GM23338 (cell line): Measurements from ENCODE around the gene ZNF648. TPM values are rescaled to one million over a fixed set of nuclear protein-coding genes. Genes with fewer than 3 reads are reported as not detected.

Experiments used
- ATAC-seq: fragments of 200-7000 bp; cut with Tn5 transposase; 3 replicates; pipeline ENCODE4 v1.9.1; 2020
- DNase-seq: peaks from one replicate; pipeline ENCODE4 v3.0.0-alpha.2; 2015; ENCODE audit warnings: low spot score
- H2AFZ ChIP-seq: fragments of 200-600 bp; sonication (generic); 2 replicates; pipeline ENCODE4 v1.8.0; 2016; ENCODE audit warnings: antibody characterized with exemption, mild to moderate bottlenecking, moderate library complexity
- H3F3A ChIP-seq: fragments of 200-600 bp; sonication (generic); replicated peaks from 2 replicates; pipeline ENCODE4 v1.8.0; 2017; ENCODE audit warnings: antibody characterized with exemption, mixed run types, low read depth
- H3K27ac ChIP-seq: fragments of 200-600 bp; sonication (generic); 2 replicates; pipeline ENCODE4 v1.6.1; 2016; ENCODE audit warnings: low read depth
- H3K27me3 ChIP-seq: fragments of 200-600 bp; sonication (generic); 2 replicates; pipeline ENCODE4 v1.8.0; 2016; ENCODE audit warnings: mild to moderate bottlenecking, mixed run types, moderate library complexity; ENCODE audit not compliant: insufficient read depth
- H3K36me3 ChIP-seq: fragments of 200-600 bp; sonication (generic); 2 replicates; pipeline ENCODE4 v1.8.0; 2016; ENCODE audit warnings: mild to moderate bottlenecking; ENCODE audit not compliant: insufficient read depth
- H3K4me1 ChIP-seq: fragments of 200-600 bp; sonication (generic); 2 replicates; pipeline ENCODE4 v1.8.0; 2016; ENCODE audit warnings: mild to moderate bottlenecking, moderate library complexity; ENCODE audit not compliant: insufficient read depth
- H3K4me2 ChIP-seq: fragments of 200-600 bp; sonication (generic); 2 replicates; pipeline ENCODE4 v1.7.1; 2017; ENCODE audit warnings: mixed run types
- H3K4me3 ChIP-seq: fragments of 200-600 bp; sonication (generic); 2 replicates; pipeline ENCODE4 v1.6.1; 2016; ENCODE audit warnings: mixed run types
- H3K79me2 ChIP-seq: fragments of 200-600 bp; sonication (generic); replicated peaks from 2 replicates; pipeline ENCODE4 v1.8.0; 2017; ENCODE audit warnings: mild to moderate bottlenecking; ENCODE audit not compliant: insufficient read depth
- H3K9me2 ChIP-seq: fragments of 200-600 bp; sonication (generic); 2 replicates; pipeline ENCODE4 v1.8.0; 2017; ENCODE audit not compliant: insufficient read depth
- H4K20me1 ChIP-seq: fragments of 200-600 bp; sonication (generic); replicated peaks from 2 replicates; pipeline ENCODE4 v1.8.0; 2017; ENCODE audit warnings: mild to moderate bottlenecking; ENCODE audit not compliant: insufficient read depth
- H3K27ac Mint-ChIP-seq: 2 replicates; pipeline ENCODE4 v1.8.0; 2020; ENCODE audit warnings: inconsistent platforms, mild to moderate bottlenecking, moderate library complexity, mixed read lengths
- H3K27me3 Mint-ChIP-seq: 3 replicates; pipeline ENCODE4 v1.8.0; 2022; ENCODE audit warnings: low read depth, mild to moderate bottlenecking, moderate library complexity, mixed read lengths, inconsistent platforms; ENCODE audit not compliant: insufficient read depth, poor library complexity
- H3K36me3 Mint-ChIP-seq: 3 replicates; pipeline ENCODE4 v1.8.0; 2021; ENCODE audit warnings: low read depth, mild to moderate bottlenecking, inconsistent platforms, moderate library complexity, mixed read lengths
- H3K4me1 Mint-ChIP-seq: 3 replicates; pipeline ENCODE4 v1.8.0; 2020; ENCODE audit warnings: mild to moderate bottlenecking, inconsistent platforms, mixed read lengths
- H3K4me3 Mint-ChIP-seq: 3 replicates; pipeline ENCODE4 v1.8.0; 2021; ENCODE audit warnings: moderate library complexity, mild to moderate bottlenecking, inconsistent platforms, mixed read lengths
- H3K9me3 Mint-ChIP-seq: 3 replicates; pipeline ENCODE4 v1.8.0; 2020; ENCODE audit warnings: moderate library complexity, mild to moderate bottlenecking, inconsistent platforms, mixed read lengths
- CREB1 ChIP-seq: fragments of 250-450 bp; sonication (Bioruptor Pico); IDR thresholded peaks from 2 replicates; pipeline ENCODE4 v1.5.0; 2020; ENCODE audit warnings: low read depth, mild to moderate bottlenecking, moderate library complexity
- CTCF ChIP-seq, 2 experiments: fragments of 200-600 bp in 1 of 2; sonication (generic) in 1 of 2; conservative IDR thresholded peaks; 2 replicates each; pipeline versions ENCODE4 v1.5.1 to v1.6.1; 2016 to 2017; ENCODE audit warnings: antibody characterized with exemption in 2 of 2, low read depth in 2 of 2, mild to moderate bottlenecking in 2 of 2, moderate library complexity in 1 of 2
- ETS1 ChIP-seq: IDR thresholded peaks from 2 replicates; pipeline ENCODE4 v1.6.1; 2016; ENCODE audit warnings: antibody characterized with exemption
- EZH2 ChIP-seq: fragments of 200-600 bp; sonication (generic); IDR thresholded peaks from one replicate; pipeline ENCODE4 v1.8.0; 2017; ENCODE audit warnings: antibody characterized with exemption, mild to moderate bottlenecking, low read depth; ENCODE audit not compliant: unreplicated experiment
- EZH2phosphoT487 ChIP-seq: fragments of 200-600 bp; sonication (generic); IDR thresholded peaks from one replicate; pipeline ENCODE4 v1.8.1; 2018; ENCODE audit warnings: antibody characterized with exemption; ENCODE audit not compliant: unreplicated experiment
- JUNB ChIP-seq: IDR thresholded peaks from one replicate; pipeline ENCODE4 v1.6.1; 2016; ENCODE audit warnings: antibody characterized with exemption; ENCODE audit not compliant: unreplicated experiment
- NANOG ChIP-seq: IDR thresholded peaks from 2 replicates; pipeline ENCODE4 v1.6.1; 2016; ENCODE audit warnings: antibody characterized with exemption, borderline replicate concordance
- POLR2AphosphoS5 ChIP-seq: IDR thresholded peaks from 2 replicates; pipeline ENCODE4 v1.6.1; 2016; ENCODE audit warnings: antibody characterized with exemption, low read depth
- REST ChIP-seq: IDR thresholded peaks from one replicate; pipeline ENCODE4 v1.6.1; 2018; ENCODE audit warnings: antibody characterized with exemption; ENCODE audit not compliant: unreplicated experiment
- STAT1 ChIP-seq: IDR thresholded peaks from one replicate; pipeline ENCODE4 v1.6.1; 2016; ENCODE audit warnings: antibody characterized with exemption; ENCODE audit not compliant: unreplicated experiment
- ZNF114 ChIP-seq: fragments of 250-450 bp; sonication (Bioruptor Pico); IDR thresholded peaks from 2 replicates; pipeline ENCODE4 v1.5.0; 2020; ENCODE audit warnings: mild to moderate bottlenecking, moderate library complexity
- ZNF331 ChIP-seq: fragments of 250-450 bp; sonication (Bioruptor Pico); IDR thresholded peaks from 2 replicates; pipeline ENCODE4 v1.5.0; 2020; ENCODE audit warnings: low read depth, mild to moderate bottlenecking, moderate library complexity
- ZNF462 ChIP-seq: fragments of 250-450 bp; sonication (Bioruptor Pico); IDR thresholded peaks from 2 replicates; pipeline ENCODE4 v1.5.0; 2020; ENCODE audit warnings: mild to moderate bottlenecking, moderate library complexity
- polyA plus RNA-seq: library from polyadenylated mRNA; unstranded; fragments of >200 nt; fragmentation: Nextera tagmentation; extraction: Ambion mirVana; gene quantifications from 2 replicates; pipeline ENCODE4 v1.2.1, GENCODE V29; 2016
- total RNA-seq: library from RNA; depleted of rRNA; stranded (reverse); fragments of >200 nt; shearing (Covaris generic); gene quantifications from 2 replicates; pipeline ENCODE4 v1.2.3, GENCODE V29; 2014

The ZNF648 gene
- total and polyA plus RNA-seq, 2 experiments from 2014 or later, result 0.24 to 1.2 TPM

- Histone ChIP-seq H3K27ac (no peak overlapping the region), H3K4me3 (no peak overlapping the region), H3K27me3 (peaks cover 6% of the 10 kb centered on the region), H3K4me1 (no peaks in the 10 kb centered on the region), H3K36me3 (no peaks in the 10 kb centered on the region), H2AFZ (no peak overlapping the region), H3K79me2 (no peaks in the 10 kb centered on the region), H3F3A (no peaks in the 10 kb centered on the region; the same call in 1 of the 2 replicates), H3K4me2 (no peak overlapping the region), H4K20me1 (no peaks in the 10 kb centered on the region), H3K9me2 (no peaks in the 10 kb centered on the region)
- peaks cover 12% of the 10 kb centered on the region for H3K9me3 Mint-ChIP-seq
- DNase-seq (no peak), ATAC-seq (no peak)
- H3K36me3 Mint-ChIP-seq, result peaks cover 9% of the 10 kb centered on the region; the same call in 2 of the 3 replicates
- TF ChIP-seq ZNF462, result no peak
- no peak for TF ChIP-seq JUNB
- TF ChIP-seq NANOG, result no peak
- TF ChIP-seq CREB1 (CRISPR knock-in tag), result no peak
- TF ChIP-seq EZH2phosphoT487, result no peak
- TF ChIP-seq CTCF (conservative IDR thresholded peaks at IDR 0.05; ENCODE audit: low read depth in 2 of 2), result no peak
- no peak for TF ChIP-seq REST
- no peak for TF ChIP-seq ZNF114 (CRISPR knock-in tag)
- TF ChIP-seq STAT1, result no peak
- TF ChIP-seq EZH2, result no peak
- no peak for TF ChIP-seq ZNF331 (CRISPR knock-in tag)
- no peak for TF ChIP-seq ETS1
- no peak for TF ChIP-seq POLR2AphosphoS5
- H3K4me1 Mint-ChIP-seq, result no peaks in the 10 kb centered on the region
- no peaks in the 10 kb centered on the region for H3K27me3 Mint-ChIP-seq
- no peak overlapping the region for H3K27ac Mint-ChIP-seq
- H3K4me3 Mint-ChIP-seq, result no peak overlapping the region
Measured at GRCh38 chr1:182050481-182051448, 10.7 kb downstream of the ZNF648 start.
